ENCODE data around the gene PERCC1. TPM values are rescaled to one million over a fixed set of nuclear protein-coding genes. Genes with fewer than 3 reads are reported as not detected.

The PERCC1 gene
- total RNA-seq, 1 experiment from 2014 or later: not detected

DNA sequence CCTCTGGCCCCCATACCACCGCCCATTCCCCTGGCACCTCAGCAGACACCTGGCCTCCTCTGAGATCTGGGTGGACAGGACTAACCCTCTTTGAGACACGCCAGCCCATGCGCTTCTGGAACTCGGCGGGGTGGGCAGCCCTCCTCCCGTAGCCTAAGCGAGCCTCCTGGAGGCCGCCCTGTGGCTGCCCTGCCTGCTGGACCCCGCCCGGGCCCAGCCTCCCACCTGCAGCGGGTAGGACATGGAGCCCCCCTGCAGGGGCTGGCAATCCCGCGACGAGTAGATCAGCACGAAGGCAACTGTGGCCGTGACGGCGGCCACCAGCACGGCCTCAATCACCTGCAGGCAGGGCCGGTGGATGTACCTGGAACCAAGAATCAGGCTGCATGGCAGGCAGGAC lies 21.7 kb downstream of the PERCC1 start:
- no peak for DNase-seq (ENCODE audit: unreplicated experiment)

GRCh38 chr16:1453316-1453715 lies 22.4 kb downstream of the PERCC1 start:
- H3K27ac Mint-ChIP-seq (ENCODE audit: low read depth, unreplicated experiment): no peak overlapping the region

More for the DNA sequence above, 21.7 kb downstream of the PERCC1 start:
- CTCF ChIA-PET: no interaction called here
- TF ChIP-seq CTCF (IDR thresholded peaks at IDR 0.05; ENCODE audit: unreplicated experiment): no peak
- intact Hi-C loops (cut with micrococcal nuclease): no loop called here
- Mint-ChIP-seq H3K27me3 (ENCODE audit: insufficient read depth, unreplicated experiment) (no peaks in the 10 kb centered on the region), H3K27ac (ENCODE audit: low read depth, unreplicated experiment) (no peak overlapping the region), H3K36me3 (ENCODE audit: insufficient read depth, unreplicated experiment) (peaks cover 31% of the 10 kb centered on the region), H3K4me3 (ENCODE audit: unreplicated experiment) (no peak overlapping the region), H3K4me1 (ENCODE audit: insufficient read depth, unreplicated experiment) (no peaks in the 10 kb centered on the region), H3K9me3 (ENCODE audit: unreplicated experiment) (no peaks in the 10 kb centered on the region)
- POLR2A ChIA-PET: no interaction called here
- no TSS peak for BruUV-seq (replicated peaks)

GRCh38 chr16:1454561-1454960 lies 23.7 kb downstream of the PERCC1 start:
- H3K27me3 Mint-ChIP-seq (ENCODE audit: insufficient read depth, unreplicated experiment): no peaks in the 10 kb centered on the region
- POLR2A ChIA-PET: interaction anchor here (0.6 kb wide), 1 partner anchor 102 kb away, joined by 3 read pairs; no protein-coding TSS in a partner anchor
- intact Hi-C loops (cut with micrococcal nuclease): no loop called here
- H3K27ac Mint-ChIP-seq (ENCODE audit: low read depth, unreplicated experiment): no peak overlapping the region
- no peaks in the 10 kb centered on the region for H3K9me3 Mint-ChIP-seq (ENCODE audit: unreplicated experiment)
- no peak for DNase-seq (ENCODE audit: unreplicated experiment)
- no peak for TF ChIP-seq CTCF (IDR thresholded peaks at IDR 0.05; ENCODE audit: unreplicated experiment)
- no peak overlapping the region for H3K4me3 Mint-ChIP-seq (ENCODE audit: unreplicated experiment)
- no TSS peak for BruUV-seq (replicated peaks)
- CTCF ChIA-PET: no interaction called here
- peaks cover 37% of the 10 kb centered on the region for H3K36me3 Mint-ChIP-seq (ENCODE audit: insufficient read depth, unreplicated experiment)
- no peaks in the 10 kb centered on the region for H3K4me1 Mint-ChIP-seq (ENCODE audit: insufficient read depth, unreplicated experiment)

More at GRCh38 chr16:1453316-1453715, 22.4 kb downstream of the PERCC1 start:
- no peak overlapping the region for H3K4me3 Mint-ChIP-seq (ENCODE audit: unreplicated experiment)
- peaks cover 31% of the 10 kb centered on the region for H3K36me3 Mint-ChIP-seq (ENCODE audit: insufficient read depth, unreplicated experiment)
- no peaks in the 10 kb centered on the region for H3K4me1 Mint-ChIP-seq (ENCODE audit: insufficient read depth, unreplicated experiment)
- intact Hi-C loops (cut with micrococcal nuclease): no loop called here
- no peaks in the 10 kb centered on the region for H3K9me3 Mint-ChIP-seq (ENCODE audit: unreplicated experiment)
- no TSS peak for BruUV-seq (replicated peaks)
- TF ChIP-seq CTCF (IDR thresholded peaks at IDR 0.05; ENCODE audit: unreplicated experiment): no peak
- ChIA-PET POLR2A (no interaction called here), CTCF (interaction anchor here (0.6 kb wide), 1 partner anchor 154 kb away, joined by 3 read pairs; no protein-coding TSS in a partner anchor)
- no peak for DNase-seq (ENCODE audit: unreplicated experiment)
- H3K27me3 Mint-ChIP-seq (ENCODE audit: insufficient read depth, unreplicated experiment): no peaks in the 10 kb centered on the region

- no peak for TF ChIP-seq CTCF (IDR thresholded peaks at IDR 0.05; ENCODE audit: unreplicated experiment)
- H3K4me3 Mint-ChIP-seq (ENCODE audit: unreplicated experiment): no peak overlapping the region
- H3K27ac Mint-ChIP-seq (ENCODE audit: low read depth, unreplicated experiment): no peak overlapping the region
- BruUV-seq (replicated peaks): no TSS peak
- POLR2A ChIA-PET: interaction anchor here (0.6 kb wide), 1 partner anchor 101 kb away, joined by 3 read pairs; no protein-coding TSS in a partner anchor
- intact Hi-C loops (cut with micrococcal nuclease): no loop called here
- DNase-seq (ENCODE audit: unreplicated experiment): no peak
- H3K4me1 Mint-ChIP-seq (ENCODE audit: insufficient read depth, unreplicated experiment): no peaks in the 10 kb centered on the region
- no peaks in the 10 kb centered on the region for H3K27me3 Mint-ChIP-seq (ENCODE audit: insufficient read depth, unreplicated experiment)
- CTCF ChIA-PET: no interaction called here
- no peaks in the 10 kb centered on the region for H3K9me3 Mint-ChIP-seq (ENCODE audit: unreplicated experiment)
- peaks cover 37% of the 10 kb centered on the region for H3K36me3 Mint-ChIP-seq (ENCODE audit: insufficient read depth, unreplicated experiment)
Measured at GRCh38 chr16:1455190-1456171, 24.6 kb downstream of the PERCC1 start.

All from MCF 10A (cell line).